ENCODE measurements around the gene FHL3. TPM values are rescaled to one million over a fixed set of nuclear protein-coding genes. Genes with fewer than 3 reads are reported as not detected.

Gene FHL3
- total and polyA plus RNA-seq, 2 of the 8 experiments (the other 6 are each of a cell fraction or from before 2014, with no cell fraction given) = 14.3 to 35.6 TPM

GRCh38 chr1:38012363-38013226, 7.3 kb upstream of the FHL3 start, which contains the start of gene UTP11 (continued):
- TF ChIP-seq TCF12 (IDR thresholded peaks at IDR 0.05; ENCODE audit: low read depth, low read length) = 0 out of 2 replicates have a peak, but pooled peaks have one; percentile 30
